Neural progenitor cell (in vitro differentiated cells): ENCODE data around the gene RPL10. TPM values are rescaled to one million over a fixed set of nuclear protein-coding genes. Genes with fewer than 3 reads are reported as not detected.

Source experiments
- DNase-seq: peaks from one replicate; pipeline ENCODE4 v3.0.0-alpha.2; 2016; ENCODE audit warnings: low spot score
- H2AFZ ChIP-seq: fragments of 200-600 bp; sonication (generic); replicated peaks from 2 replicates; pipeline ENCODE4 v1.6.1; 2016; ENCODE audit warnings: antibody characterized with exemption
- H3F3A ChIP-seq: fragments of 200-600 bp; sonication (generic); 2 replicates; pipeline ENCODE4 v1.6.1; 2016; ENCODE audit warnings: antibody characterized with exemption, low read depth
- H3K27ac ChIP-seq: fragments of 200-600 bp; sonication (generic); 2 replicates; pipeline ENCODE4 v1.5.1; 2016; ENCODE audit warnings: mild to moderate bottlenecking
- H3K27me3 ChIP-seq: fragments of 200-600 bp; sonication (generic); 2 replicates; pipeline ENCODE4 v1.6.1; 2016; ENCODE audit warnings: mild to moderate bottlenecking, moderate library complexity
- H3K36me3 ChIP-seq: fragments of 200-600 bp; sonication (generic); 2 replicates; pipeline ENCODE4 v1.5.1; 2016
- H3K4me1 ChIP-seq: fragments of 200-600 bp; sonication (generic); 2 replicates; pipeline ENCODE4 v1.6.1; 2016; ENCODE audit warnings: mixed run types
- H3K4me2 ChIP-seq: fragments of 200-600 bp; sonication (generic); 2 replicates; pipeline ENCODE4 v1.6.1; 2016
- H3K4me3 ChIP-seq: fragments of 200-600 bp; sonication (generic); 2 replicates; pipeline ENCODE4 v1.5.1; 2016
- H3K79me2 ChIP-seq: fragments of 200-600 bp; sonication (generic); 2 replicates; pipeline ENCODE4 v1.6.1; 2016; ENCODE audit warnings: low read depth
- H3K9ac ChIP-seq: fragments of 200-600 bp; sonication (generic); 2 replicates; pipeline ENCODE4 v1.6.1; 2016
- H3K9me3 ChIP-seq: fragments of 200-600 bp; sonication (generic); 2 replicates; pipeline ENCODE4 v1.5.1; 2016; ENCODE audit warnings: low read depth
- H4K20me1 ChIP-seq: fragments of 200-600 bp; sonication (generic); 2 replicates; pipeline ENCODE4 v1.6.1; 2016; ENCODE audit warnings: low read depth
- H3K27ac Mint-ChIP-seq: 3 replicates; pipeline ENCODE4 v1.8.0; 2021; ENCODE audit warnings: mixed read lengths
- H3K27me3 Mint-ChIP-seq: 2 replicates; pipeline ENCODE4 v1.8.0; 2022; ENCODE audit warnings: low read depth, mild to moderate bottlenecking, inconsistent platforms, moderate library complexity, mixed read lengths; ENCODE audit not compliant: insufficient read depth
- H3K36me3 Mint-ChIP-seq: 3 replicates; pipeline ENCODE4 v1.8.0; 2021; ENCODE audit warnings: mixed read lengths
- H3K4me1 Mint-ChIP-seq: 3 replicates; pipeline ENCODE4 v1.8.0; 2021; ENCODE audit warnings: mixed read lengths
- H3K4me3 Mint-ChIP-seq: 3 replicates; pipeline ENCODE4 v1.8.0; 2021; ENCODE audit warnings: mild to moderate bottlenecking, moderate library complexity, mixed read lengths
- H3K9me3 Mint-ChIP-seq: 3 replicates; pipeline ENCODE4 v1.8.0; 2020; ENCODE audit warnings: mixed read lengths
- EZH2 ChIP-seq: fragments of 200-600 bp; sonication (generic); IDR thresholded peaks from 2 replicates; pipeline ENCODE4 v1.6.1; 2017; ENCODE audit warnings: antibody characterized with exemption, mild to moderate bottlenecking, moderate library complexity
- EZH2phosphoT487 ChIP-seq: fragments of 200-600 bp; sonication (generic); IDR thresholded peaks from 2 replicates; pipeline ENCODE4 v1.6.1; 2017; ENCODE audit warnings: antibody characterized with exemption
- total RNA-seq: library from RNA; depleted of rRNA; stranded (reverse); fragments of >200 nt; gene quantifications from 2 replicates; pipeline ENCODE4 v1.2.3, GENCODE V29; 2015; ENCODE audit warnings: low replicate concordance
- TF ChIP-seq, protein P1 (sequence below): fragments of 200-600 bp; sonication (generic); IDR thresholded peaks from 2 replicates; pipeline ENCODE4 v1.5.1; 2017; ENCODE audit warnings: antibody characterized with exemption, mild to moderate bottlenecking

Gene RPL10
- total RNA-seq, 1 donor from 2014 or later, result 4,507 TPM

DNA sequence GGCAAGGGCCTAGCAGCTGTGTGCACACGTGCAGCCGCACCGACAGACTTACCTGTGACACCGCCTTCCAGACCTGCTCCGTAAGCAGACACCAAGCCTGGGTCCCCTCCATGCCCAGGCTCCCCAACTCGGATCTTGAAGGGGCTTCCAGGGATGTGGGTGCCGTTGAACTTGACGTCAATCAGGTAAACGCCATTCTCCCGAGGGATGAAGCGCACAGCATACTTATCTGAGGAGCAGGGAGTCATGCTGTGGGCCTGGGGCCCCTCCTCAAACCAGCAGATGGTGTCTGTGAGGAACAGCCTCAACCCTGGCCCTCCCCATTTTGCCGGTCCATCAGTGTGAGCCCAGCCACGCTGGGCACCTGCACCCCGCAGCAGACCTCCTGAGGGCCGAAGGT is 48.2 kb upstream of the RPL10 start:
- Histone ChIP-seq H3K36me3 (no peaks in the 10 kb centered on the region), H3K4me1 (no peaks in the 10 kb centered on the region), H4K20me1 (peaks cover 40% of the 10 kb centered on the region), H3K4me2 (no peak overlapping the region), H3K27ac (no peak overlapping the region), H2AFZ (no peak overlapping the region), H3K79me2 (no peaks in the 10 kb centered on the region), H3K9me3 (no peaks in the 10 kb centered on the region), H3K27me3 (no peaks in the 10 kb centered on the region), H3F3A (peaks cover 10% of the 10 kb centered on the region), H3K9ac (no peak overlapping the region), H3K4me3 (no peak overlapping the region)
- peaks cover 5% of the 10 kb centered on the region for H3K9me3 Mint-ChIP-seq
- no peak overlapping the region for H3K27ac Mint-ChIP-seq
- peaks cover 15% of the 10 kb centered on the region for H3K27me3 Mint-ChIP-seq
- H3K4me1 Mint-ChIP-seq, result peaks cover 9% of the 10 kb centered on the region
- TF ChIP-seq, protein P1, sequence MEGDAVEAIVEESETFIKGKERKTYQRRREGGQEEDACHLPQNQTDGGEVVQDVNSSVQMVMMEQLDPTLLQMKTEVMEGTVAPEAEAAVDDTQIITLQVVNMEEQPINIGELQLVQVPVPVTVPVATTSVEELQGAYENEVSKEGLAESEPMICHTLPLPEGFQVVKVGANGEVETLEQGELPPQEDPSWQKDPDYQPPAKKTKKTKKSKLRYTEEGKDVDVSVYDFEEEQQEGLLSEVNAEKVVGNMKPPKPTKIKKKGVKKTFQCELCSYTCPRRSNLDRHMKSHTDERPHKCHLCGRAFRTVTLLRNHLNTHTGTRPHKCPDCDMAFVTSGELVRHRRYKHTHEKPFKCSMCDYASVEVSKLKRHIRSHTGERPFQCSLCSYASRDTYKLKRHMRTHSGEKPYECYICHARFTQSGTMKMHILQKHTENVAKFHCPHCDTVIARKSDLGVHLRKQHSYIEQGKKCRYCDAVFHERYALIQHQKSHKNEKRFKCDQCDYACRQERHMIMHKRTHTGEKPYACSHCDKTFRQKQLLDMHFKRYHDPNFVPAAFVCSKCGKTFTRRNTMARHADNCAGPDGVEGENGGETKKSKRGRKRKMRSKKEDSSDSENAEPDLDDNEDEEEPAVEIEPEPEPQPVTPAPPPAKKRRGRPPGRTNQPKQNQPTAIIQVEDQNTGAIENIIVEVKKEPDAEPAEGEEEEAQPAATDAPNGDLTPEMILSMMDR, result no peak
- H3K36me3 Mint-ChIP-seq, result no peaks in the 10 kb centered on the region
- no peak overlapping the region for H3K4me3 Mint-ChIP-seq
- no peak for DNase-seq

DNA sequence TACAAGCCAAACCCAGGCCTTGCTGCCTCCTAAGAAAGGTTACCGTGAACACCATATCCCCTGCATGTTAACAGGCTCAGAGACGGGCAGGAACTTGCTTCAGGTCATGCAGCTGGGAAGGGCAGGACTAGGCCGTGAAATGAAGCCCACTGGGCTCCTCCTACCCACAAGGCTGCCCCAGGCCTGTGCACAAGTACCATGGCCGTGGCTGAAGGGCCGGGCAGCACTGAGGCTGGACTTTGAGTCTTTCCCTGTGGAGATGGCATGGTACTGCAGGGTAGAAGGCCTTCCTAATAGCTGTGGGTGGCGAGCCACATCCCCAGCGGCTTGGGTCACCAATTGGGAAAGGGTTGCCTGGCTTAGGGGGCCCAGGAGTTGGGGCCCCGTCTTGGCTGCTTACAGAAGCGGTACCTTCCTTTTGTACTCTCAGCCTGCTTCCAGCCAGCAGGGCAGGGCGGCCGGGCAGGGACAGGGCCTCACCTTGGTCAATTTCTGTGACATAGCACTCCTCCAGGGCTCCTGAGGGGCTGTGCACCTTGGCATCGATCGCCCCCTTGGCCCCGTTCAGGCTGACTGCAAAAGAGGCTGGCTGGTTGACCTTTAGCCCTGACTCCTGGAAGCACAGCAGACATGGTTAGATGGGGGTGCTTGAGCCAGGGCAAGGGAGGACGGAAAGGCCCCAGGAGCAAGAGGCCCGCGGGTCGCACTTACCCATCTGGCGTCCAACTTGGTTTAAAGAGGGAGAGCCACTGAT is 47.6 kb upstream of the RPL10 start:
- Mint-ChIP-seq H3K4me3 (no peak overlapping the region), H3K27ac (no peak overlapping the region), H3K27me3 (peaks cover 15% of the 10 kb centered on the region), H3K9me3 (peaks cover 5% of the 10 kb centered on the region), H3K4me1 (peaks cover 9% of the 10 kb centered on the region), H3K36me3 (no peaks in the 10 kb centered on the region)
- no peak overlapping the region for H3K4me3 ChIP-seq
- H3K79me2 ChIP-seq, result no peaks in the 10 kb centered on the region
- H3K4me1 ChIP-seq, result no peaks in the 10 kb centered on the region
- peaks cover 10% of the 10 kb centered on the region for H3F3A ChIP-seq
- H3K9me3 ChIP-seq, result no peaks in the 10 kb centered on the region
- H3K9ac ChIP-seq, result no peak overlapping the region
- H4K20me1 ChIP-seq, result peaks cover 45% of the 10 kb centered on the region
- H2AFZ ChIP-seq, result no peak overlapping the region
- TF ChIP-seq EZH2phosphoT487 (no peak), EZH2 (no peak)
- TF ChIP-seq, protein P1, result no peak
- no peak overlapping the region for H3K27ac ChIP-seq
- no peaks in the 10 kb centered on the region for H3K36me3 ChIP-seq
- DNase-seq, result no peak
- H3K27me3 ChIP-seq, result no peaks in the 10 kb centered on the region
- no peak overlapping the region for H3K4me2 ChIP-seq

DNA sequence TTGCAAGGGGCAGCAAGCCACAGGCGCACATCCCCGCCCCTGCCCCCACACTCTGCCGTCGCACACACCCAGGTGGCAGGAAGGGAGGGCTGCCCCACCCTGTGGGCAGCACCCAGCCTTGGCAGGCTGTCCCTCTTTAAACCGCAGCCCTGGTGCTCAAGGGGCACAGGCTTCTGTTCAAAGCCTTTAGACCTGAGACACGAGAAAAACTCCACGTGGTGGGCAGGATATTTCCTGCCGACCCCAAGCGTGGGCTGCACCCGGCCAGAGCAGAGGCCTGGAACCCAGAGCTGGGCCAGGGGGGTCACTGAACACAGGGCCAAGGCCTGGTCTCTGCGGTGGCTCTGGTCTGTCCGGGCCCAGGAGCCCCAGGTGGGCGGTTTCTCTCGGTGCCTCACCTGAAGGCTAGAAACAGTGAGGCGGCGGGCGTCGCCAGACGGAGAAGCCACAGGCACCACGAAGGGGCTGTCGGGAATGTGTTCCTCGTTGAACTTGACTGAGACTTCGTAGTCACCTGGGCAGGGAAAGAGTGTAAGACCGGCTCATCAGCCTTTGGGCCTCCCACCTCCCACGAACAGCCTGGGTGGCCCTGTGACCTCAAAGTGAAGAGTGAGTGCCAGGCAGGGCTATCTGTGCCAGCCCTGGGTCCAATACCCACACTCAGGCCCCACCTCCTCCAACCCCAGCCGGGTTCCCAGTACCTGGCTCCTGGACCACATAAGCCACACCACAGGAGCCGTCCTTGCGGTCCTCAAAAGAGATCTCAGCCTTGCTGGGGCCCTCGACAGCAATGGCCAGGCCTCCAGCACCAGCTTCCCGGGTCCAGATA is 46.8 kb upstream of the RPL10 start:
- H3K9ac ChIP-seq, result no peak overlapping the region
- no peak overlapping the region for H3K4me3 ChIP-seq
- no peaks in the 10 kb centered on the region for H3K4me1 ChIP-seq
- peaks cover 9% of the 10 kb centered on the region for H3K9me3 Mint-ChIP-seq
- peaks cover 10% of the 10 kb centered on the region for H3F3A ChIP-seq
- peaks cover 2% of the 10 kb centered on the region for H3K36me3 Mint-ChIP-seq
- no peaks in the 10 kb centered on the region for H3K27me3 ChIP-seq
- peaks cover 9% of the 10 kb centered on the region for H3K4me1 Mint-ChIP-seq
- H3K4me3 Mint-ChIP-seq, result no peak overlapping the region
- no peak for DNase-seq
- peaks cover 15% of the 10 kb centered on the region for H3K27me3 Mint-ChIP-seq
- no peak overlapping the region for H3K4me2 ChIP-seq
- TF ChIP-seq, protein P1, result no peak
- peaks cover 45% of the 10 kb centered on the region for H4K20me1 ChIP-seq
- H3K27ac Mint-ChIP-seq, result no peak overlapping the region
- H3K36me3 ChIP-seq, result no peaks in the 10 kb centered on the region
- H2AFZ ChIP-seq, result no peak overlapping the region
- no peaks in the 10 kb centered on the region for H3K9me3 ChIP-seq
- no peaks in the 10 kb centered on the region for H3K79me2 ChIP-seq
- H3K27ac ChIP-seq, result no peak overlapping the region
